ENCODE data around the gene RAX2.

DNA sequence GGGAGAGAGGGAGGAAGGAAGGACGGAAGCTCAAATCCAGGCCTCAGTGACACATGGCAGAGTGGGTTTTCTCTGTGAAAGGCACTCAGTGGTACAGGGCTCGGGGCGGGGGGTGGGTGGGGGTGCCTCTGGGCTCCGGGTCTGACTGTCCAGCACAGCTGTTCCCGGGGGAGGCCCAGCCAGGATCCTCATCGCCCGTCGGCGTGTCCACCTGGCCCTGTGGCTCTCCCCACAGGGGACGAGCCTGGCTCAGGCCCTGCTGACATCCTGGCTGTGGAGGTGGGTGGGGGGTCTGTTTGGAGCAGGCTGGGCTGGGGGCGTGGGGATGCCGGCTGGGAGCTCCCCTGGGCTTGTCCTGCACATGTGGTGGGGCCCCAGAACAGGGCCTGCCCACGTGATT is 32.4 kb upstream of the RAX2 start:
- TF ChIP-seq ZFP41 (CRISPR knock-in tag; IDR thresholded peaks at IDR 0.05; ENCODE audit: borderline replicate concordance): no peak
- TF ChIP-seq NBN (conservative IDR thresholded peaks at IDR 0.05): no peak
- TF ChIP-seq, protein P1, sequence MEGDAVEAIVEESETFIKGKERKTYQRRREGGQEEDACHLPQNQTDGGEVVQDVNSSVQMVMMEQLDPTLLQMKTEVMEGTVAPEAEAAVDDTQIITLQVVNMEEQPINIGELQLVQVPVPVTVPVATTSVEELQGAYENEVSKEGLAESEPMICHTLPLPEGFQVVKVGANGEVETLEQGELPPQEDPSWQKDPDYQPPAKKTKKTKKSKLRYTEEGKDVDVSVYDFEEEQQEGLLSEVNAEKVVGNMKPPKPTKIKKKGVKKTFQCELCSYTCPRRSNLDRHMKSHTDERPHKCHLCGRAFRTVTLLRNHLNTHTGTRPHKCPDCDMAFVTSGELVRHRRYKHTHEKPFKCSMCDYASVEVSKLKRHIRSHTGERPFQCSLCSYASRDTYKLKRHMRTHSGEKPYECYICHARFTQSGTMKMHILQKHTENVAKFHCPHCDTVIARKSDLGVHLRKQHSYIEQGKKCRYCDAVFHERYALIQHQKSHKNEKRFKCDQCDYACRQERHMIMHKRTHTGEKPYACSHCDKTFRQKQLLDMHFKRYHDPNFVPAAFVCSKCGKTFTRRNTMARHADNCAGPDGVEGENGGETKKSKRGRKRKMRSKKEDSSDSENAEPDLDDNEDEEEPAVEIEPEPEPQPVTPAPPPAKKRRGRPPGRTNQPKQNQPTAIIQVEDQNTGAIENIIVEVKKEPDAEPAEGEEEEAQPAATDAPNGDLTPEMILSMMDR (CRISPR knock-in tag; IDR thresholded peaks at IDR 0.05): no peak
- no peak for TF ChIP-seq ZMYM4 (CRISPR knock-in tag; IDR thresholded peaks at IDR 0.05)
- TF ChIP-seq, protein P2, sequence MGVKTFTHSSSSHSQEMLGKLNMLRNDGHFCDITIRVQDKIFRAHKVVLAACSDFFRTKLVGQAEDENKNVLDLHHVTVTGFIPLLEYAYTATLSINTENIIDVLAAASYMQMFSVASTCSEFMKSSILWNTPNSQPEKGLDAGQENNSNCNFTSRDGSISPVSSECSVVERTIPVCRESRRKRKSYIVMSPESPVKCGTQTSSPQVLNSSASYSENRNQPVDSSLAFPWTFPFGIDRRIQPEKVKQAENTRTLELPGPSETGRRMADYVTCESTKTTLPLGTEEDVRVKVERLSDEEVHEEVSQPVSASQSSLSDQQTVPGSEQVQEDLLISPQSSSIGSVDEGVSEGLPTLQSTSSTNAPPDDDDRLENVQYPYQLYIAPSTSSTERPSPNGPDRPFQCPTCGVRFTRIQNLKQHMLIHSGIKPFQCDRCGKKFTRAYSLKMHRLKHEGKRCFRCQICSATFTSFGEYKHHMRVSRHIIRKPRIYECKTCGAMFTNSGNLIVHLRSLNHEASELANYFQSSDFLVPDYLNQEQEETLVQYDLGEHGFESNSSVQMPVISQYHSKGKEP (CRISPR knock-in tag; IDR thresholded peaks at IDR 0.05): no peak
- no peak for TF ChIP-seq CEBPB (IDR thresholded peaks at IDR 0.05; ENCODE audit: borderline replicate concordance, low read depth, low read length)
- TF ChIP-seq MAFG (CRISPR knock-in tag; IDR thresholded peaks at IDR 0.05): no peak
- TF ChIP-seq, protein P3, sequence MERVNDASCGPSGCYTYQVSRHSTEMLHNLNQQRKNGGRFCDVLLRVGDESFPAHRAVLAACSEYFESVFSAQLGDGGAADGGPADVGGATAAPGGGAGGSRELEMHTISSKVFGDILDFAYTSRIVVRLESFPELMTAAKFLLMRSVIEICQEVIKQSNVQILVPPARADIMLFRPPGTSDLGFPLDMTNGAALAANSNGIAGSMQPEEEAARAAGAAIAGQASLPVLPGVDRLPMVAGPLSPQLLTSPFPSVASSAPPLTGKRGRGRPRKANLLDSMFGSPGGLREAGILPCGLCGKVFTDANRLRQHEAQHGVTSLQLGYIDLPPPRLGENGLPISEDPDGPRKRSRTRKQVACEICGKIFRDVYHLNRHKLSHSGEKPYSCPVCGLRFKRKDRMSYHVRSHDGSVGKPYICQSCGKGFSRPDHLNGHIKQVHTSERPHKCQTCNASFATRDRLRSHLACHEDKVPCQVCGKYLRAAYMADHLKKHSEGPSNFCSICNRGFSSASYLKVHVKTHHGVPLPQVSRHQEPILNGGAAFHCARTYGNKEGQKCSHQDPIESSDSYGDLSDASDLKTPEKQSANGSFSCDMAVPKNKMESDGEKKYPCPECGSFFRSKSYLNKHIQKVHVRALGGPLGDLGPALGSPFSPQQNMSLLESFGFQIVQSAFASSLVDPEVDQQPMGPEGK (CRISPR knock-in tag; IDR thresholded peaks at IDR 0.05): no peak
- no peak for TF ChIP-seq RFX5 (IDR thresholded peaks at IDR 0.05; ENCODE audit: low read depth, low read length)
